Measurements from ENCODE around the gene ACTN3.

- no peak for TF ChIP-seq CTCF (IDR thresholded peaks at IDR 0.05)
- TF ChIP-seq POLR2A (IDR thresholded peaks at IDR 0.05): no peak
Measured at GRCh38 chr11:66541892-66542291, 4.8 kb upstream of the ACTN3 start.

All from tibial nerve (tissue), 3 donors.